Stimulated activated CD4-positive, alpha-beta T cell treated with anti-CD3 and anti-CD28 coated beads, Interleukin-4, amount 100 ng/mL, for 24 hours (primary cell): ENCODE results near the gene SLC22A3.
"Not testable (repeated sequence)": the region's sequence is repeated elsewhere in the genome, so short reads cannot be mapped to it uniquely, and the experiment has no call there.

Source experiments
- DNase-seq: peaks from one replicate; pipeline ENCODE4 v3.0.0-alpha.2; 2020

SLC22A3 gene

GRCh38 chr6:160374836-160375560 is 26.8 kb downstream of the SLC22A3 start:
- no peak for DNase-seq

GRCh38 chr6:160375561-160375949 is 27.4 kb downstream of the SLC22A3 start:
- no peak for DNase-seq

- DNase-seq, result no peak
Measured at GRCh38 chr6:160376445-160376844, 28.3 kb downstream of the SLC22A3 start.

DNA sequence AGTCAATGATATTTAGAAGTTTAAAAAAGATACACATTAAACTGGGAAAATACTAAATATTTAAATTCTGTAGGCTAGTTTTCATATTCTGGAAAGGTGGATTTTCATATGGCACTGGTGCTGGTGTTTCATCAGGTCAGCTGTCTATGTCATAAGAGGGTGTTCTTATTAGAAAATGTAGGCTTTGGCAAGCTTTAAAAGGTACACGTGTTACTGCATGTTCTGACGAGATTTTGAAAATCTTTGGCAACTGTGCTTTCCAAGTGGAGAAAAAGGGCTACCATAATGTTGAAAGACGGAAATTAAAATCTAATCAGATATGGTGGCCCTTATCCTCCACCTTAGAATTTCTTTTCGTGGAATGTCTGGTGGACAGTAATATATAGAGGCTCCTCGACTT is 30.0 kb downstream of the SLC22A3 start:
- no peak for DNase-seq

- DNase-seq, result no peak
Measured at GRCh38 chr6:160378882-160379281, 30.7 kb downstream of the SLC22A3 start.

GRCh38 chr6:160379466-160379865 is 31.3 kb downstream of the SLC22A3 start:
- DNase-seq, result no peak

GRCh38 chr6:160382946-160383345 is 34.8 kb downstream of the SLC22A3 start:
- DNase-seq, result no peak

DNA sequence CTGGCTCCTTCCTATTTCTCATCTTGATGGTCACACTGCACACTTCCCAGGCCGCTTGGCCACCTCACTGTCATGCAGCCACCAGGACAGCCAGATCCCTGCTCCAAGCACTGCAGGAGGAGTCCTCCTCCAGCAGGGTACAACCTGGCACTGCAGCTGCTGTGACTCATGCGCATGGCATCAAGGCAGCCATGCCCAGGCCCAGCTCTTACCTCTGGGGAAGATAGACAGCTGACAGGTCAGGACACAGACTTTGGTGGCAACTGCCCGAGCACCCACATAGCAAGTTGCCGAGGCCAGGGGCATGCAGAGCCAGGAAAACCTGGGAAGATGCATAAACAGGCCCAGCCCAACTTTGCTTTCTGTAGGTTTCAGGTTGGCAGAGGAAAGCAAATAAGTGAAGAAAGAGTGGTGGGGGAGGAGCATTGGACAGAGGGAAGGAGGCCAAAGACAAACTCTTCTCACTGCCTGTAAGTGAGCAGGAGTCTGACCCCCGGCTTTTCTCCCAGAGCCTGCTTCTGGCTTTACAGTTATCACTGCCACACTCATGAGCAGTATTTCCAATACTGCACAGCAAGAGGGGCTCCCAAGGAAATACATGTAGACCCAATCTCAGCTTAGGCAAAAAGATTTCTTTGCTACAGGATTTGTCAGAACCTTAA is 38.8 kb downstream of the SLC22A3 start:
- DNase-seq, result no peak

DNA sequence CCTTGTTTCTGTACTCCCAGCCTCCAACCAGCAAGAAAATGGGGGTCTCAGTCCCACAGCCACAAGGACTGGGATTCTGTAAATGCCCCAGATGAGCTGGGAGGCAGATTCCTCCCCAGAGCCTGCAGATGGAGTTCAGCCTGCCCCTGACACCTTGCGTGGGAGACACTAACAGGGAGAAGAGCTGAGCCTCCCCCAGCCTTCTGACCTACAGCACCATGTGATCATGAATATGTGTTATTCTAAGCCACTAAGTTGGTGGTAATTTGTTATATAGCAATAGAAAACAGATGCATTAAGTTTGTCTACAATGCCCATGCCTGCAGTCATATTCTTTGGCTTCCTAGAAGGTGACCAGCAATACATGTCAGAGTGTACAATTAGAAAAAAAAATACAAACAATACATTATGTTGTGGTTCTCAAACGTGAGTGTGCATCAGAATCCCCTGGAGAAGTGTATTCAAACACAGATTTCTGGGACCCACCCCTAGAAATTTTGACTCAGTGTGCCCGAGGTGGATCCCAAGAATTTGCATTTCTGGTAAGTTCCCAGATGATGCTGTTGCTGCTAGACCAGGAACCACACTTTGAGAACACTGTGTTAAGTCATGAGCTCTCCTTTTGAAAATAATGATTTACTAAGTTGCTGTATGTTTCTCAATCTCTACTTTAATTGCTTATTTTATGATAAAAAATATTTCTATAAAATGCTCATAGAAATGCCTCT is 39.9 kb downstream of the SLC22A3 start:
- DNase-seq, result no peak

DNA sequence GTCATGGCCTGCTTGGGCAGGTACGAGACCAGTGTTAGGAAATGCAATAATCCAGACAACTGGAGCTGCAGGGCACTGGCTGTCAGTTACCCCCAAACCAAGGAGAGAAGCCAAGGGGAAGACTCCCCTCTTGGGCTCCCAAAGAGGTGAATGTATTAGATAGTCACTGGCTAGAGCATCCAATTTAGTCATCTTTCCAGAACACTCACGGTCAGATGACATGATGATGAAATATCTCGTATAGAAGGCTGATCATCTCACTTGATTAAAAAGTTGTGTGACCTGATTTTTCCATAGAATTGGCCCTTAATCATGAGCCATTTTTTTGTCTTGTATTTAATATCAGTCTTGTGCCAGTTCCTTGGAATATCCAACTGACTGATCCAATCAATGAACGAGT is 40.7 kb downstream of the SLC22A3 start:
- DNase-seq, result no peak

- DNase-seq, result no peak
Measured at GRCh38 chr6:160391419-160392116, 43.4 kb downstream of the SLC22A3 start.

- DNase-seq, result not testable (repeated sequence)
Measured at GRCh38 chr6:160393442-160393841, 45.3 kb downstream of the SLC22A3 start.

GRCh38 chr6:160393891-160394653 is 45.9 kb downstream of the SLC22A3 start:
- DNase-seq, result no peak

GRCh38 chr6:160394654-160395035 is 46.5 kb downstream of the SLC22A3 start:
- no peak for DNase-seq

- no peak for DNase-seq
Measured at GRCh38 chr6:160395187-160395586, 47.0 kb downstream of the SLC22A3 start.

DNA sequence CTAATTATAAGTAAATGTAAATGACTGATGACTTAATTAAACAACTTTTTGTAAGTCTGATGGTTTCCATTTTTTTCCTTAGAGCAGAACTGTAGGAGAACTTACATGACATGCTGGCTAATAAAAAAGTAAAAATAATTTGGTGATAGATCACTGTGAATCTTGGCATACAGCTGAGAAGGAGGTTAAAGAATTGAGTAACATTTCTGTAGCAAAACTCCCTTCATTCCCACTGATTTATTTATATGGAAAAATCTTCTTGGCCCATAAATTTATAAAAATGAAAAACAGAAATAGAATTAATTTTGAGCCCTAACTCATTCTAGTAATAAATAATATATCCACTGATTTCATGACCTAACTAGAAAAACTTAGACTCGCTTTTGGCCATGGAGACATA is 48.1 kb downstream of the SLC22A3 start:
- DNase-seq, result no peak

- DNase-seq, result no peak
Measured at GRCh38 chr6:160398674-160399271, 50.6 kb downstream of the SLC22A3 start.

- DNase-seq, result no peak
Measured at GRCh38 chr6:160400446-160400845, 52.3 kb downstream of the SLC22A3 start.

GRCh38 chr6:160408528-160408927 is 60.4 kb downstream of the SLC22A3 start:
- DNase-seq, result no peak

DNA sequence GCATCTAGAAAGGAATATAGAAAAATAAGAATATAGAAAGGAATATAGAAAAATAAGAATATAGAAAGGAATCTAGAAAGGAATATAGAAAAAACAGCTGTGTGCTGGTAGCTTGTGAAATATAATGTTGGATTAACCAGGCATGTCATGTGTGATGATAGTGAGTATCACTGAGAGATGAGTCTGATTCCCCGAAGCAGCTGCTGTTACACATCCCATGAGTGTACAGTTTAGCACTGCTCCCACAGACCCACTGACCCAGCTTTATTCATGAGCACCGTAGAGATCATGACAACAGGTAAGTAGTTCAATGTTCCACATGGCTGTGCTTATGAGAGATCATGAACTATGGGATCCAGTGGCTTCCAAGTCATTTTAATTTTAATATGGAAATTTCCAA is 64.8 kb downstream of the SLC22A3 start:
- DNase-seq, result no peak

GRCh38 chr6:160417146-160417545 is 69.0 kb downstream of the SLC22A3 start:
- no peak for DNase-seq

- DNase-seq, result no peak
Measured at GRCh38 chr6:160417550-160417949, 69.4 kb downstream of the SLC22A3 start.
